NCI-H1436 (cell line): ENCODE measurements around the gene IL34.

ENCODE experiments used
- DNase-seq: peaks from one replicate; lab custom pipeline; 2025; lab: John Stamatoyannopoulos, UW

IL34 gene

GRCh38 chr16:70689035-70689969 lies 42.9 kb downstream of the IL34 start:
- no peak for DNase-seq

DNA sequence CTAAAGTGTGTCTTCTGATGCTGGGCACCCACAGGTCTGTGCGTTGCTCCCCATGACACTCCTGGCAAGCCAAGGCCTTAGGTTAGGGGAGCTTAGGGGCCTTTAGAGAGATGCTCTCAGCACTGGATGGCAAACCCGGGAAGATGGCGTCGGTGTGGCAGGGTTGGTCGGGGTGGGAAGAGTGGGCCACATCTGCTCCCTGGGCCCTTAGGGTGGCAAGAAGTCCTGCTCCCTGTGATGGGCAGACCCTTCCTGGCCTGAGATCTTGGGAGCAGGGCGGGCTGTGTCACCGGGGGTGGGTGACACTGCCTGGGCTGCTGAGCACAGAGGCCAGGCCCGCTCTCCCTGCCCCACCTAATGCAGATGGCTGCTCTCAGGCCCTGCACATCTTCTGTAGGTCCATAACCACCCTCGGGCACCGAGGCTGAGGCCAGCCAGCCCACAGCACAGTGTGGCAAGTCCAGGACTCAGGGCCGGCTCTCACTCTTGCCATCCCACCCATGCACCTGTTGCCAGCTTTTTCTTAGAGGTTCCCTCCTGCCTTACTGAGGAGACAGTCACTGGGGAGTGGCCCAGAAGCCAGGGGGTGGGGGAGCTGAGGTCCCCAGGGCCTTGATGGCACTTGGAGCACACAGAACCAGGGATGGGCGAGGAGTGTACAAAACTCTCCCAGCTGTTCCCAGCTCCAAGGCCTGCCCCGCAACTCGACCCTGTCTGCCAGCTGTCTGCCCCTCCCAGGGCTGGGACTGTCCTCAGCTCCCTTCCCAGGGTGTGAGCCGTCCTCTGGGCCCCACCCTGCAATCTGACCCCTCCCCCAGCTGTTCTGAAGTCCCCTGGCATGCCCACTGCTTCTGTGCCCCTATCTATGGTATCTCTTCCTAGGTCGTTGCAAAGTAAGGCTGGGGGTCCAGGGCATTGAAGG lies 43.9 kb downstream of the IL34 start:
- DNase-seq, result no peak

GRCh38 chr16:70691223-70692129 lies 45.1 kb downstream of the IL34 start:
- DNase-seq, result no peak

GRCh38 chr16:70692130-70692872 lies 45.9 kb downstream of the IL34 start:
- DNase-seq, result no peak

DNA sequence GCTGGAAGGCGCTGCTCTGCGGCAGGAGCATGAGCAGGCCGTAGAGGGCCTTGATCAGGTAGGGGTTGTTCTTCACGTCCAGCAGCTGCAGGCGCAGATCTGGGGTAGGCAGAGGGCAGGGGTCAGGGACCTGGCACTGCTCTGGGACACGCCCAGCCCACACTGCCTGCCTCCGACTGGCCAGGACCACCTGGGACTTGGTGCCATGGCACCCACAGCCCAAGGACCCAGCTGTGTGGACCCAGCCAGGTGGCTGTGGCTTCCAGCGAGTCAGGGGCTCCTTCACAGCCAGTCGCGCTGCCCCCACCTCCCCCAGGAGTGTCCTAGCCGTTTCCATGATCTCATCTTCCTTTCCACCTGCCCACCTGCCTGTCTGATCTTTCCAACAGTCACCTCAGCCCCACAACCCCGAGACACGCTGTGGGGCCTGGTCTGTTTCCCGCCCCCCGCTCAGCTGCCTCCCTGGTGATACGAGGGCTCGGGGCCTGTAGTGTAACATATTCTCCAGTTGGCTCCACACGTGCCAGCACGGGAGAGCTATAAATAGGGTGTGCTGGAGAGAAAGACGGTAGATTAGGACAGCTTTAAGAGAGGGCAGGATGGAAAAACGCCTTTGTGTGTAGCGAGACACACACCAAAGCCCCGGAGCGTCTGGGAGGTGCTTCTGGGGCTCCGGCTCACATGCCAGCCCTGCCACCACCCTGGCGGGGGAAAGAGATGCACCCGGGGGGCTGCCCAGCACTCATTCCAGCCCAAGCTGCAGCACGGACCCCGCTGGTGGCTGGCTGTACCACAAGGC lies 46.7 kb downstream of the IL34 start:
- DNase-seq, result no peak

- no peak for DNase-seq
Measured at GRCh38 chr16:70694088-70694867, 47.9 kb downstream of the IL34 start.

GRCh38 chr16:70694868-70695218 lies 48.5 kb downstream of the IL34 start:
- no peak for DNase-seq

GRCh38 chr16:70695331-70696070 lies 49.1 kb downstream of the IL34 start:
- no peak for DNase-seq

GRCh38 chr16:70696355-70696754 lies 50.0 kb downstream of the IL34 start:
- no peak for DNase-seq

DNA sequence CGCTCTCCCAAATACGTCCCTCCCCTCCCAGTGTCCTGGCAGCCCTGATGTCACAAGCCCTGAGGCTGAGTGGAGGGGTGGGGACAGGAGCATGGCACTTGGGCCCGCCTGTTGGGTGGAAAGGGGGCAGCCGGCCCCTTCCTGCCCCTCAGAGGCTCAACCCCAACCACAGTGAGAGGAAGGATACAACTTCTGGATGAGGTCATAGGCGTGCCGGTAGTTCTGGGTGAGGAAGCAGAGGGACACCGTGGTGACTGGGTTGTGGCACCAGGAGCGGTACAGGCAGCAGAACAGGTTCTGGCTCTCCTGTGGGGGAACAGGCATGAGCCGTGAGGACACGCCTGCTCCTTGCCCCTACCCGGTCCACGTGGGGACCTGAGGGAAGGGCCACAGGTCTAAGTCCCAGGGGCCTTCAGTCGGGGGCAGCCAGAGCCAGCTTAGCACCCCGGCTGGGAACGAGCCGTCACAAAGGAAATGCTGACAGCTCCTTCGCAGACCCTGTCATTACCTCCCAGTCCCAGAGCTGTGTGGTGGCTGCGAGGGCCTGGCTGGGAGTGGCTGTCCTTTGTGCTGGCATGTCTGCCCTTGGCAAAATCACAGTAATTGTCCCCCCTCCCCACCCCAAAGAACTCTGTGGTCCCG lies 50.7 kb downstream of the IL34 start:
- DNase-seq, result no peak

DNA sequence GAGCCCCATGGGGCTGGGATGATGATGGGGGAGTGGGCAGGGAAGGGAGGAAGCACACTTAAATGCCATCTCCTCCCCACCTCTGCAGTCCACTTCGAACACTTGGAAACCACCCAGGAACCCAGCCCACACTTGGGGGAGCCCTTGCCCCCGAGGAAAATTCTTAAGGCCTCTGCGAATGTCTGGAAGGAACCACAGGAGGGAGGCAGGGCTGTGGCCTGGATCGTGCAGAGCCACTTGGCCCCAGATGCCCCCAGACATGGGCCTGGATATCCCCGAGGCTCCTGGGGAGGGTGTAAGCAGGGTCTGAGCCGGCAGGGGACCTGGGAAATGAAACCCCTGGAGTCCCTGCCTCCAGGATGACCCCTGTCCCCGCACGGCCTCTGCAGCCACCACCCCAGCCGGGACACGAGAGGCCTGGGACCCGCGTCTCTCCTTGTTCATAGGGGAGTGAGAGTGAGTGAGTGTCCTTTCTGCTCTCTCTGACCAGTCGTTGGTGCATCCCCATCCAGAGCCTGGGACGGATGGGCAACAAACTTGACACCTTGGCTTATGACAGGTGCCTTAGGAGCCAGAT lies 51.3 kb downstream of the IL34 start:
- DNase-seq, result no peak

DNA sequence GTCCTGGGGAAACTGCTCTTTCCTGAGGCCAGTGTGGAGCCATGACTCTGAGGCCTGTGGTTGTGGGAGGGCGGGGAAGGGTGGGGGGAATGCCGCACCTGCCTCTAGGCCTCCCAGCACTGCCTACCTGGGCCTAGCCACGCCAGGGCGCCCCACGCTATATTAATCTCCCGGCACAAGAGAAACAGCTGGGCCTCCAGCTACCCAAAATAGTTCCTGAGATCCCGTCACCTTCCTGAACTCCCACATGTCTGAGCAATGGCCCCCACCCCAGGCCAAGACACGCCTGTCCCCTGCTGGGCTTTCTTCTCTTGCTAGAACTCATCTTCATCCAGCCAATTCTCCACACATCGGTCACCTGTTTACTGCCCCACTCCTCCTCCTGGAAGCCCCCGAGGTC lies 52.5 kb downstream of the IL34 start:
- no peak for DNase-seq

DNA sequence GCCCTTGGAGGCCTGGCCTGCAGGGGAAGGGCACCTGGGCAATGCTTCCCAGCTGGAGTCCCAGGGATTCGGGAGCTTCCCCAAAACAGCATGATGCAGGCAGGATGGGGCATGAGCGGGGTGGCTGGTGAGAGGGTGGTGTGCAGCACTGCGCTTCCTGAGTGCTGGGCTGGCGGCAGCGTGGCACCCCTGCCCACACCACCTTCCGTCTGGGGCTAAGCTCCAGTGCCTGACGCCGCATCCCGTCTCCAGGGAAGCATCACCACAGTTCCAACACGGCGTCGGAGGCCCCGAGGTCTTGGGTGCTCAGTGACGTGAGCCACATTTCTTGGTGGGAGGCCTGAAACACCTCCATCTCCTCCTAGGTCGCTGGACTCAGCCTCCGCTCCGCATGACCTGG lies 53.3 kb downstream of the IL34 start:
- no peak for DNase-seq

DNA sequence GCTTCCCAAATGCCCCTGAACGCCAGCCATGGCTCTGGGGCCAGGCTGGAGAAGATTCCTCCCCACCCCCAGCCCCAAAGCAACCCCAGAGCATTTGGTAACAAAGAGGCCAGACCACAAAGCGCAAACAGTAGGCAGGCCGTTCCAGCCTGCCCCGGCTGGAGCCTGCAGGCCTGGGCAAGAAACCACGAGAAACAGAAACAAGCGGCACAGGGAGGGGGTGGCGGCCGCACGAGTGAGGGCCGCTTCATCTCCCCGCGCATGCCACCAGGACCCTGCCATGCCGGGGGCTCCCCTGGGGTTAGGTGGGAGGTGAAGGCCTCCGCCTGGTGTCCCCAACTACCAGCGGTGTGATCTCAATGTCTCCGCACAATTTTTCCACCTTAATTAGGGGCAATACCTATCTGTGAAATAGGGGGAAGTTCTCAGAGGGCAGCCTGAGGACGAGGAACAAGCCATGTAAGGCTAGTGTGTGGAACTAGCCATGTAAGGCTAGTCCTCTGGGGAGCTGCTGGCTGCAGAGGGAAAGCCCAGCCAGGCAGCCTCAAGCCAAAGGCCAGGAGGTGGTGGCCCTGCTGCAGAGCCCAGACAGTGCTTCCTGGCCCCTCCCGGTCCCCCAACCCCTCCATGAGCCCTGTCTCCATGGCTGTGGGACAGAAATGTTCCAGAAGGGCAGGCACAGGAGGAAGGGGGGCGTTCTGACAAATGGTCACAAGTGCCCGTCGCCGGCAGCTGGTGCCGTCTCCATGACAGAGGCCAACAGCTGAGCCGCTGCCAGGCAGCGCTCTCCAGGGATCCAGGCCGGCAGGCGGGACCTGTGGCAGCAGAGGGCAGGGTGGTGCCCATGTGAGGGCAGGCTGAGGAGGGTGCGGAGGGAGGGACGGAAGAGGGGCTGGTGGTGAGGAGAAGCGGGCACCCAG lies 54.0 kb downstream of the IL34 start:
- DNase-seq, result no peak

GRCh38 chr16:70701036-70701435 lies 54.7 kb downstream of the IL34 start:
- no peak for DNase-seq

DNA sequence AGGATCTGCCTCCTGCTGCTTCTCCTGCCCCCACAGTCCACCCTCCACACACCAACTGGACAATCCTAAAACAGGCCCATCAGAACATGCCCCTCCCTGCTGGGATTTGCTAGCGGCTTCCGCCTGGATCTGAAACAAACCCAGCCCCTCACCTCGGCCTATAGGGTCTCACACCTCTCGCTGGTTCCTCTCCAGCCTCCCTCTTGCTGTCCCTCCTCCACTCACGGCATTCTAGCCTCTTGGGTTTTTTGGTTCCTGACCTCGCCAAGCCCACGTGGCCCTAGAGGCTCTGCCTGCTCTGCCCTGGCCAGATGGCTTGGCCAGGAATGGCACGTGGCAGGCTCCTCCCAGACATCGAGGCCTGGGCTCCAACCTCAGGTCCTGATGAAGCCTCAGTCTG lies 55.2 kb downstream of the IL34 start:
- DNase-seq, result no peak

- no peak for DNase-seq
Measured at GRCh38 chr16:70701998-70702397, 55.6 kb downstream of the IL34 start.
